NCI-H1092 treated with DMSO at 0.1 percent for 48 hours (cell line): ENCODE data around the gene SOX21.

Experiments used
- DNase-seq: peaks from one replicate; lab custom pipeline; 2025; lab: John Stamatoyannopoulos, UW

The SOX21 gene

GRCh38 chr13:94709001-94709834 is 3.1 kb downstream of the SOX21 start:
- DNase-seq: no peak

DNA sequence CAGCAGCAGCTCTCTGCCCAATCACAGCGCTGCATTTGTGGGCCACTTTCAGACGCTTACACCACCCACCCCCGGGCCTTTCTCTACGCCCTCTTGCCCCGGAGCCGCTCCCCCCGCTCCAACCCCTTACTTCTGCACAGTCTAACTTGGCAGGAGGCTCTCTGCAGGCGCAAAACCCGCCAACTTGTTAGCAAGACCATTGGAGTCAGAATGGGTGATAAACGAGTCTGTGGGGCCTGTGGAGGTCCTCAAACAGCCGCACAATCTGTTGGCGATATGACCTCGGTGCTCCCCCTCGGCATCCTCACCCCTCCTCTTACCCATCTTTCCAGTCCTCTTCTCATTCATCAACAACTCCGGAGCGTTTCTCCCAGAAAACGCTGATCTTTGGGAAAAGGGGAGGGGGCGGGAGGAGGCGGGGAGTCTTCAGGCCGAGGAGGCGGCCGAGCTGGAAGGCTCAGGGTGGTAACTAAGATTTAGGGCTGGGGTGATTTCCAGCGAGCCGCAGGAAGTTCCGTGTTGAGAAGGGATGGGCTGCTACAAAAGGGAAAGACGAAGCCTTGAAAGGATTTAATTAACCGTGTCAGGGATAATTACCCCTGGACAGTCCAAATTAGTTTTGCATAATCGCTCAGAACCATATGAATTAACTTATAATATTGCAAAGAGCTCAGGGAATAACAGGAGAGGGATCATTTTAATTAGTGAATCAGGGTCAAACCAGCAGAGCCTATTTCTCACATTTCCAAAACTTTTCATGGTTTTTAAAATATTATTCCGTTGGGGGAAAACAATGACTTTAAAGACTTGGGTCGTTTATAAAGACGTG is 4.1 kb downstream of the SOX21 start:
- DNase-seq: peak; percentile 42

GRCh38 chr13:94707400-94708021 is 4.8 kb downstream of the SOX21 start:
- DNase-seq: peak; percentile 57

GRCh38 chr13:94706843-94707399 is 5.4 kb downstream of the SOX21 start:
- peak; percentile 91 for DNase-seq

DNA sequence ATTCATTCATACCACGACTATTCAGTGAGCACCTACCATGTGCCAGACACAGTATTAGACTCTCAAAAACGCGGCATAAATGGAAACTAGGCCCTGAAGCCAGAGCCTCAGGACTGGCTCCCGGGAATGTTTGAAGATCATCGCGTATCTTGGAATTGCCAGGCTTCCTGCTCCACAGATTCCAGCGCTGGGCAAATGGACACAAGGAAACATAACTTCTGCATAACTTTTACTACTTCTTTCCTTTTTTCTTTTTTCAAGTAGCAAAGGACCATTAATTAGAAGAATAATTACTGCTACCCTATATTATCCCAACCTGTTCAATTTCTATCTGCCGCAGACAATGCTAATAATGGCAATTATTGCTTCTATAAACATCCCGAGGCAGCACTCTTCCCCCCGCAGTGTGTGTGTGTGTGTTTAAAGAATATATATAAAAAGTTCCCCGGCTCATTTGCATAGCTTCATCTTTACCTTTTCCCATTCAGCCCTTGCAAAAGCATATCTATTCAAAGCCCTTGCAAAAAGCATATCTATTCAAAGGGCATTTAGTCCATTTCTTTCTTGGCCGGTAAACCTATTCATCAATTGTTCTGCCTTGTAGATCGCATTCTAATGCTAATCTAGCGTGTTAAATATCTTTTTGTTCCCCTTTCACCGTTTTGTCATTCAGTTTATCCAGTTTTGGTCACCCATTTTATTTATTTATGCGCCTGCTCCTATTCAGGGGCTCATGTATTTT is 6.1 kb downstream of the SOX21 start:
- no peak for DNase-seq

- no peak for DNase-seq
Measured at GRCh38 chr13:94705081-94706030, 7.0 kb downstream of the SOX21 start.

- no peak for DNase-seq
Measured at GRCh38 chr13:94704377-94705080, 7.8 kb downstream of the SOX21 start.

DNA sequence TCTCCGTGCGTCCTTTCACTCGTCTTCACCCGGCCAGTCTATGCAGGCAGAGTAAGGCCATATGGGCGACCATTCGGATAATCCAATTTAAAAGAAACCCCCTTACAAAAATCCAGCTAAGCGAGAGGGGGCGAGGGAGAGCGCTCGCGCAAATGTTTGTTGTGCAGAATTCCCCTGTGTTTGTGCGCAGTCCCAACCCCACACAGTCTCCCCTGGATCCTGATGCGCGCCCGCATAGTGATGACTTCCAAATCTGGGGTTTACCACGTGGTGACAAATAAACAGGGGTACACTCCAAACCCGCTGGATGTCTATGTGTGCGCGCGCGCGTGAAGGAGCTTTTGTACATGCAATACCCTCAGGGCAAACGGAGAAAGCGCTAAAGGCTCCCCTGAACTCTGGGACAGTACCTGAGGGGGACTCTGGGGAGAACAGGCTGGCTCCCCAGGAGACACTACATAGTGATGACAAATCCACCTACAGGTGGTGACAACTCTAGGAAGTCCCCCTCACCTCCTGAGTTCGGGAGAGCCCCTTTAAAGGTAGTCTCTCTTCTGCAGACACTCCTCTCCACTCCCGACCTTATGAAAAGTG is 8.5 kb downstream of the SOX21 start:
- no peak for DNase-seq

- no peak for DNase-seq
Measured at GRCh38 chr13:94703271-94703670, 9.1 kb downstream of the SOX21 start.

DNA sequence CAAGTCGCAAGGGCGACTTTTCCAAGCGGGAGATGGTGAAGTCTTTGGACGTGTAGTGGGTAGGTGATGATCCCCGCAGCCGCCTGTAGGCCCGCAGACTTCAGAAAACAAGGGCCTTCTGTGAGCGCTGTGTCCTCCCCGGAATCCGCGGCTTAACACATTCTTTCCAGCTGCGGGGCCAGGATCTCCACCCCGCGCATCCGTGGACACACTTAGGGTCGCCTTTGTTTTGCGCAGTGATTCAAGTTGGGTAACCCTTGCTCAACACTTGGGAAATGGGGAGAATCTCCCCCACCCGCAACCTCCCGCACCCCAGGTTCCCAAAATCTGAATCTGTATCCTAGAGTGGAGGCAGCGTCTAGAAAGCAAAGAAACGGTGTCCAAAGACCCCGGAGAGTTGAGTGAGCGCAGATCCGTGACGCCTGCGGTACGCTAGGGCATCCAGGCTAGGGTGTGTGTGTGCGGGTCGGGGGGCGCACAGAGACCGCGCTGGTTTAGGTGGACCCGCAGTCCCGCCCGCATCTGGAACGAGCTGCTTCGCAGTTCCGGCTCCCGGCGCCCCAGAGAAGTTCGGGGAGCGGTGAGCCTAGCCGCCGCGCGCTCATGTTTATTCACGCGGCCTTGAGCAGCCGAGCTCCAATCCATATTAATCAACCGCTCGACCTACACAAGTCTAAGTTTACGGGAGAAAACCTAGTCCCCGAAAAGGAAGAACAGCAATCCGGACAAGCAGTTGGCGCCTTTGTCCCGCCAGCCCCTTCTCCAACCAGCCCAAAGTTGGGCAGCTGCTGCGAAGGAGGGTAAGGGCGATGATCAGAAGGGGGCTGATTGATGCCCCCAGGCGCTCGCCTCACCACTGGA is 9.9 kb downstream of the SOX21 start:
- no peak for DNase-seq

DNA sequence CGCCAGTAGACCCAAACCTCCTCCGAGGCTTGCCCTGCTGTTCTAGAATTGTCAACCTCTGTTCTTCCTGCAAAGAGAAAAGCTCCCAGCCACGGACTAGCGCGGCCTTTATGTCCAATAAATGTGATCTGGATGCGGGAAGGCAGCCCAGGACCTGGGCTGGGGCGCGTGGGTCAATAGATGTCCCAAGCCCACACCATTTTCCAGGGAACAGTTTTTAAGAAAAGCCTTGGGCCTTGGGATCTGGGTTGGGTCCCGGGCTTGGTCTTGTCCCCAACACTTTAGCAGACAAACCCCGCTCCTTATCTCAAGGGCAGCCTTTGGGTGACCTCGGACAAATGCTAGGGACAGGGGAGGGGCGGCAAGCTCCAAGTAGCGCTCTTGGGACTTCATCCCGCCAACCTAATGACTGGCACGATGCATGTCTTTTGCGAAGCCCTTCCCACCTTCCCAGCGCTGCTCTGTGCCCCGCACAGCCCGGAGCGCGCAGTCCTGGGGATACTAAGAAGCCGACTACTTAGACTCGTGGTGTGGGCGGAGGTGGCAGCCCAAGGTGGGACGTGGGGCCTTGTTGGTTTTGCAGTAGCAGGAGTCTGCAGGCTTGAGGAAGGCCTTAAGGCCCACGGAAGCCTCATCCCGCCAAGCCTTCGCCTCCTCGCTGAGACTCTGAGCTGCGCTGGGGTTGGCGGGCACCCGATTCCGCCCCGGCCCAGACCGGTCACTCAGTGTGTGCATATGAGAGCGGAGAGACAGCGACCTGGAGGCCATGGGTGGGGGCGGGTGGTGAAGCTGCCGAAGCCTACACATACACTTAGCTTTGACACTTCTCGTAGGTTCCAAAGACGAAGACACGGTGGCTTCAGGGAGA is 10.8 kb downstream of the SOX21 start:
- no peak for DNase-seq

DNA sequence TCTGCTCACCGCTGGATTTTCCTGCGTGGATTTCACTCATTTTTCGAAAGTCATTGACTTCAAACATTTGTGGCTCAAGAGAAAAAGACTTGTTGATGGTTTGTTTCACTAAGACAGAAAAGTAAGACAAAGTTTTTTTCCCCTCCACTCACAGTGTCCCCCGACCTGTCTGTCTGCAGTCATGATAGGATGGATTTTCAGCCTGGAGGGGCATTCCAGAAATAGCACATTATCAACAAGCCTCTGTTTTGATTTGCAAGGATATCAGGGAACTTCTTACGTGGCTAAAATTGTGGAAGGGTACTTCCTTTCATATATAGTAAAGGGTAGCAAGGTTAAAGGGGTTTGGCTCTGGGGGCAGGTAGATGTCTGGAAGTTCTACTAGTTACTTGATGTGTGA is 11.8 kb downstream of the SOX21 start:
- no peak for DNase-seq

GRCh38 chr13:94700051-94700535 is 12.3 kb downstream of the SOX21 start:
- DNase-seq: no peak

DNA sequence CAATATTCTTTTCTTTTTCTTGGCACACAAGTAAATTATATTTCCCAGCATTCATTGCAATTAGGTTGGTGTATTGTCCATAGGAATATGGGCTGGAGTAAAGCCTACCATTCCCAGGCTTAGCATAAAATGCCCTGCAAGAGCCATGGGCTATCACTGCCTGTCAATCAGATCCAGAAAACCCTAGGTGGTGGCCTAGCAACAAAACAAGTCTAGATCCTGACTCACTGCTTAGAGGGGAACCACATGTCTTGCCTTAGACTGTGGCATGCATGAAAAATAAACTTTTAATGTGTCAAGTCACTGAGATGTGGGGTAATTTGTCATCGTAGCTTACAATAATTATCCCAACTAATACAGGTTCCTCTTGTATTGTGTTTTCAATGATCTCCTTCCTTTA is 16.2 kb downstream of the SOX21 start:
- DNase-seq: no peak

GRCh38 chr13:94692030-94692429 is 20.3 kb downstream of the SOX21 start:
- DNase-seq: no peak

- no peak for DNase-seq
Measured at GRCh38 chr13:94683409-94683808, 28.9 kb downstream of the SOX21 start.

GRCh38 chr13:94682229-94682628 is 30.1 kb downstream of the SOX21 start:
- no peak for DNase-seq
